Measurements from ENCODE around the gene NTRK3. TPM values are rescaled to one million over a fixed set of nuclear protein-coding genes. Genes with fewer than 3 reads are reported as not detected.

NTRK3 gene
- total RNA-seq, 1 experiment from 2014 or later: not detected

- ChIA-PET CTCF (no interaction called here), POLR2A (no interaction called here)
- BruUV-seq (replicated peaks): no TSS peak
- H3K4me3 Mint-ChIP-seq (ENCODE audit: unreplicated experiment): no peak overlapping the region
- Histone ChIP-seq H3K36me3 (ENCODE audit: control insufficient read depth, insufficient read depth, low read length) (no peaks in the 10 kb centered on the region), H3K4me1 (no peaks in the 10 kb centered on the region), H3K4me3 (ENCODE audit: low read depth, low read length) (no peak overlapping the region), H3K9me3 (no peaks in the 10 kb centered on the region), H3K27me3 (replicated peaks; ENCODE audit: control insufficient read depth, insufficient read depth, low read length) (no peaks in the 10 kb centered on the region)
- intact Hi-C loops (cut with micrococcal nuclease; ENCODE audit: unreplicated experiment): no loop called here
- H3K4me1 Mint-ChIP-seq (ENCODE audit: low read depth, unreplicated experiment): no peaks in the 10 kb centered on the region
- no peaks in the 10 kb centered on the region for H3K9me3 Mint-ChIP-seq (ENCODE audit: unreplicated experiment)
- DNase-seq: no peak
- H3K27me3 Mint-ChIP-seq (ENCODE audit: insufficient read depth, unreplicated experiment): no peaks in the 10 kb centered on the region
- no peak for TF ChIP-seq CTCF (IDR thresholded peaks at IDR 0.05; ENCODE audit: insufficient read depth in 1 of 2, low read depth in 1 of 2, low read length in 1 of 2, severe bottlenecking in 1 of 2, unreplicated experiment in 1 of 2)
- H3K36me3 Mint-ChIP-seq (ENCODE audit: insufficient read depth, unreplicated experiment): no peaks in the 10 kb centered on the region
- H3K27ac Mint-ChIP-seq (ENCODE audit: unreplicated experiment): no peak overlapping the region
Observed at GRCh38 chr15:88077296-88078020, 179.1 kb downstream of the NTRK3 start.

GRCh38 chr15:88076328-88076727 is 180.2 kb downstream of the NTRK3 start:
- no peak overlapping the region for H3K4me3 ChIP-seq (ENCODE audit: low read depth, low read length)
- intact Hi-C loops (cut with micrococcal nuclease; ENCODE audit: unreplicated experiment): no loop called here
- H3K27ac Mint-ChIP-seq (ENCODE audit: unreplicated experiment): no peak overlapping the region
- no peak for TF ChIP-seq CTCF (IDR thresholded peaks at IDR 0.05; ENCODE audit: insufficient read depth in 1 of 2, low read depth in 1 of 2, low read length in 1 of 2, severe bottlenecking in 1 of 2, unreplicated experiment in 1 of 2)
- H3K27me3 Mint-ChIP-seq (ENCODE audit: insufficient read depth, unreplicated experiment): no peaks in the 10 kb centered on the region
- H3K36me3 ChIP-seq (ENCODE audit: control insufficient read depth, insufficient read depth, low read length): no peaks in the 10 kb centered on the region
- BruUV-seq (replicated peaks): no TSS peak
- no peaks in the 10 kb centered on the region for H3K9me3 ChIP-seq
- no peak for DNase-seq
- H3K36me3 Mint-ChIP-seq (ENCODE audit: insufficient read depth, unreplicated experiment): no peaks in the 10 kb centered on the region
- H3K27me3 ChIP-seq (replicated peaks; ENCODE audit: control insufficient read depth, insufficient read depth, low read length): no peaks in the 10 kb centered on the region
- CTCF ChIA-PET: no interaction called here
- no peaks in the 10 kb centered on the region for H3K9me3 Mint-ChIP-seq (ENCODE audit: unreplicated experiment)
- no peaks in the 10 kb centered on the region for H3K4me1 Mint-ChIP-seq (ENCODE audit: low read depth, unreplicated experiment)
- H3K4me1 ChIP-seq: no peaks in the 10 kb centered on the region
- POLR2A ChIA-PET: no interaction called here
- no peak overlapping the region for H3K4me3 Mint-ChIP-seq (ENCODE audit: unreplicated experiment)

GRCh38 chr15:88075102-88075501 is 181.4 kb downstream of the NTRK3 start:
- ChIA-PET POLR2A (no interaction called here), CTCF (no interaction called here)
- H3K9me3 Mint-ChIP-seq (ENCODE audit: unreplicated experiment): no peaks in the 10 kb centered on the region
- no peaks in the 10 kb centered on the region for H3K36me3 Mint-ChIP-seq (ENCODE audit: insufficient read depth, unreplicated experiment)
- no peak for TF ChIP-seq CTCF (IDR thresholded peaks at IDR 0.05; ENCODE audit: insufficient read depth in 1 of 2, low read depth in 1 of 2, low read length in 1 of 2, severe bottlenecking in 1 of 2, unreplicated experiment in 1 of 2)
- H3K9me3 ChIP-seq: no peaks in the 10 kb centered on the region
- H3K4me3 Mint-ChIP-seq (ENCODE audit: unreplicated experiment): no peak overlapping the region
- H3K4me1 Mint-ChIP-seq (ENCODE audit: low read depth, unreplicated experiment): no peaks in the 10 kb centered on the region
- no peak overlapping the region for H3K27ac Mint-ChIP-seq (ENCODE audit: unreplicated experiment)
- DNase-seq: no peak
- H3K27me3 ChIP-seq (replicated peaks; ENCODE audit: control insufficient read depth, insufficient read depth, low read length): no peaks in the 10 kb centered on the region
- H3K36me3 ChIP-seq (ENCODE audit: control insufficient read depth, insufficient read depth, low read length): no peaks in the 10 kb centered on the region
- H3K4me3 ChIP-seq (ENCODE audit: low read depth, low read length): no peak overlapping the region
- BruUV-seq (replicated peaks): no TSS peak
- no peaks in the 10 kb centered on the region for H3K27me3 Mint-ChIP-seq (ENCODE audit: insufficient read depth, unreplicated experiment)
- H3K4me1 ChIP-seq: no peaks in the 10 kb centered on the region
- intact Hi-C loops (cut with micrococcal nuclease; ENCODE audit: unreplicated experiment): no loop called here

All from Caco-2 (cell line).